Testis (tissue), 2 donors: ENCODE measurements around the gene DEFB119.

Experiments used
- CTCF ChIP-seq, 3 experiments: fragments of 450-650 bp in 2 of 3; fragments of 200-600 bp in 1 of 3; sonication (generic) in 1 of 3; IDR thresholded peaks; one replicate each; pipeline ENCODE4 v1.5.1; 2016 to 2019; ENCODE audit warnings: antibody characterized with exemption in 3 of 3, mild to moderate bottlenecking in 2 of 3, moderate library complexity in 1 of 3
- POLR2A ChIP-seq: fragments of 450-650 bp; IDR thresholded peaks from one replicate; pipeline ENCODE4 v1.6.1; 2017; ENCODE audit warnings: antibody characterized with exemption, mild to moderate bottlenecking, moderate library complexity

- TF ChIP-seq CTCF (IDR thresholded peaks at IDR 0.05) (no peak), POLR2A (no peak)
Measured at GRCh38 chr20:31406115-31406514, 15.7 kb upstream of the DEFB119 start, which contains the start of gene DEFB121.
